GM03348 (cell line): ENCODE results near the gene SELE.
"Not testable (repeated sequence)": the region's sequence is repeated elsewhere in the genome, so short reads cannot be mapped to it uniquely, and the experiment has no call there.

Source experiments
- DNase-seq: peaks from one replicate; pipeline ENCODE4 v3.0.0; 2012; ENCODE audit warnings: low spot score

Gene SELE

DNA sequence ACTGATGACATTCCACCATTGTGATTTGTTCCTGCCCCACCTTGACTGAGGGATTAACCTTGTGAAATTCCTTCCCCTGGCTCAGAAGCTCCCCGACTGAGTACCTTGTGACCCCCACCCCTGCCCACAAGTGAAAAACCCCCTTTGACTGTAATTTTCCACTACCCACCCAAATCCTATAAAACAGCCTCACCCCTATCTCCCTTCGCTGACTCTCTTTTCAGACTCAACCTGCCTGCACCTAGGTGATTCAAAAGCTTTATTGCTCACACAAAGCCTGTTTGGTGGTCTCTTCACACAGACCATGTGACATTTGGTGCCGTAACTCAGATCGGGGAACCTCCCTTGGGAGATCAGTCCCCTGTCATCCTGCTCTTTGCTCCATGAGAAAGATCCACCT is 50.7 kb downstream of the SELE start:
- not testable (repeated sequence) for DNase-seq

DNA sequence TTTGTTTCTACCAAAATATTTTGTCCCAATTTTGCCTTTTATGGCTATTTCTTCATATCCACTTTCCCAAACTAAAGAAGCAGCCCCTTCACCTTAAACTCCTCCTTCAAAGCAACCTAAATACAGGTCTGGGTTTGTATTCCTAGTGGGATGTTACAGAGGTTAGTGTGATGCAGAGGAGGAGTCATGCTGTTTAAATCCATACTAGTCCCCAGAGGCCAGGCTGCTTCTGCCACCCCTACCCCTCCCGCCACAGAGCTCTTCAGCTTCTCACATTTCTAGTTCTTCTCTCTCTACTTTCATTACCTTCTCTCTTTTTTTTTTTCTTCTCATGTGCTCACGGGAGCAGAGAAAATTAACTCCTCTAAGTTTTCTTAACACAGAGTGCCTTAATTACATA is 51.8 kb downstream of the SELE start:
- DNase-seq: no peak

DNA sequence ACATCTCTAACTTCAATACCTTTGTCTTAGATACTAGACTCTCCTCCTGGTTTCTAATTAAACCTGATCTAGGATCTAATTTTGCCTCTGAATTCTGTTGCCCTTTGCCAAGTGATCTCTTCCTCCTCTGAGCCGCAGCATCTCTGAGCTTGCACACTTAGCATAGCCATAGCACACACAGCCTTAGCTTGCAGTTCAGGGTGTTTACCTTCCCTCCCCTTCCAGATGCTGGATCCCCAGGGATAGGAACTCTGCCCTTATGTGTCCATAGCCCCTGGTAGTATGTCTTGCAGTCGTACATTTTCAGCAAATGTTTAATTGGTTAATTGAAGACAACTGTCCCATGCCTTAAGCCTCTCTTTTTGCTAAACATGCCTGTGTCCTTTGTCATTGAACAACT is 52.7 kb downstream of the SELE start:
- no peak for DNase-seq

DNA sequence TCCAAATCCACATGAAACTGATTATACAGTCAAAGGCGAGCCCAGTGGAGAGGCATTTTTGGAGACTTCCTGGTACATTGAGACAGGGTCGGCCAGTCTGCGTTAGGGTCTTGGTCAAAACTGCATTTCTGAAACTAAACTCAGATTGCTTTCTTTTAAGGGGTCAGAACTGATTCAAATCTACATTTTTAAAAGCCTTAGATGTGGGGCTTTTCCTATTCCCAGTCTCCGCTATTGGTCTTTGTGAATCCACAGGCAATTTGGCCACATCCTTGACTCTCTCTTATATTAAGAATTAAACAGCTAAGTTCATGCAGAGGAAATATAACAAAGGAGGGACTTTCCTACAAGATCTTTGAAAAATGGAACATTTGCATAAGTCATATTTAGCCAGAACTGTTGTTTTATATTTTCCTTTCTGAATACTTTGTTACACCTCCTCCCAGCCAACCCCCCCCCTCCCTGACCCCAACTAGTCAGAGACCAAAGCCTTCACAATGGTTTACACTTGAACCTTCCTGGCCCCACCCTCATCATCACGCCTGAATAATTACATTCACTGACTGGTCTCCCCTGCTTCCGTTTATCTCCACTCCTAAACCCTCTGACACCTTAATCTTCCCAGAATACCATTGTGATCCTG is 53.4 kb downstream of the SELE start:
- no peak for DNase-seq

DNA sequence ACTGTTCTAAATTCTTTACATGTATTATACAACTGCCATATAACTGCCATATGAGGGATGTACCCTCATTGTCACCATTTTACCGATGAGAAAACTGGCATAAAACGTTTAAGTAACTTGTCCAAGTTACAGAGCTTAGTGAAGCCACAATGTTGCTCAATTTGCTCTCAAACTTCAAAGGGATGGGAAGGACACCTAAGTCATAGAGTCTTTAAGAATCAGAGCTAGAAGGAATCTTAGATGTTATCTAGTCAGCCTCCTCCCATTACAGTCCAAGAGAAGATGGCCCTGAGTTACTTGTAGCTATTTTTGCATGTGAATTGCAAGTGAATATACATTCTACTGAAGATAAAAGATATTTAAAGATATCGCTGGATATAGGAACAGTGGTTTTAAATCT is 54.2 kb downstream of the SELE start:
- DNase-seq: no peak

DNA sequence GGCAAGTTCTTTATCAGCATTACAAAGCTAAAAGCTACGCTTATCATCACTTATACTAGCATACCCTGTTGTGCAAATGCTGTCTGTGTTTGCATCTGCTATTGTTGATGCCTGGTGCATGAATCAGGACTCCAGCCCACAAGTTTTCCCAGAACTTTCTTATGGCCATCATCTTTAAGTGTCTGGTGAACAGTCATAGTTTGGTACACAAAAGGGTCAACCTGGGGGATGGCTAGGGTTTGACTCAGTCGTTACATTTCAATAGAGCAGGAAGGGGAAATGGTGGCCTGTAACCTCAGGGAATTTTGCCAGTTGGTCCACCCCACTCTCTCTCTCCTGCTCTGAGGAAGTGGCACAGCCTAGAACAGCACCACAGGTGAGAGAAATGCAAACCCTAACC is 57.9 kb downstream of the SELE start:
- no peak for DNase-seq
